Gastrocnemius medialis (tissue), 4 donors: ENCODE measurements around the gene MDH1.

ENCODE experiments used
- CTCF ChIP-seq, 5 experiments: fragments of 450-650 bp in 3 of 5; fragments of 200-600 bp in 2 of 5; sonication (generic) in 2 of 5; IDR thresholded peaks in 4 of 5; conservative IDR thresholded peaks in 1 of 5; 1 replicate in 4 of 5; 2 replicates in 1 of 5; pipeline ENCODE4 v1.5.1; 2016 to 2019; ENCODE audit warnings: antibody characterized with exemption in 5 of 5, mild to moderate bottlenecking in 3 of 5, moderate library complexity in 3 of 5
- POLR2A ChIP-seq, 2 donors: fragments of 450-650 bp; IDR thresholded peaks; one replicate each; pipeline ENCODE4 v1.6.1; 2017; ENCODE audit warnings: antibody characterized with exemption in 2 of 2, mild to moderate bottlenecking in 2 of 2, moderate library complexity in 2 of 2

GRCh38 chr2:63632382-63632781, 43.6 kb downstream of the MDH1 start:
- no peak for TF ChIP-seq CTCF (IDR thresholded peaks at IDR 0.05 in 4 of 5, conservative IDR thresholded peaks at IDR 0.05 in 1 of 5)
- no peak for TF ChIP-seq POLR2A (IDR thresholded peaks at IDR 0.05)
